Astrocyte (in vitro differentiated cells and primary cell): ENCODE results near the gene LIN9. TPM values are rescaled to one million over a fixed set of nuclear protein-coding genes. Genes with fewer than 3 reads are reported as not detected.

ENCODE experiments used
- DNase-seq: peaks from one replicate; pipeline ENCODE4 v3.0.0-alpha.2; 2010; ENCODE audit warnings: low read depth
- FAIRE-seq: peaks from 2 replicates; lab custom pipeline; 2011; peaks lifted over from hg19 to GRCh38; lab: Jason Lieb, UNC
- H2AFZ ChIP-seq: 2 replicates; pipeline ENCODE4 v1.6.0; 2012; ENCODE audit warnings: low read depth, low read length, inconsistent platforms
- H3K27ac ChIP-seq: 2 replicates; pipeline ENCODE4 v1.5.1; 2011; ENCODE audit warnings: low read depth, low read length, inconsistent platforms
- H3K27me3 ChIP-seq: 2 replicates; pipeline ENCODE4 v1.6.0; 2011; ENCODE audit warnings: low read length, inconsistent platforms; ENCODE audit not compliant: insufficient read depth
- H3K36me3 ChIP-seq: 2 replicates; pipeline ENCODE4 v1.5.1; 2011; ENCODE audit warnings: low read length, inconsistent platforms; ENCODE audit not compliant: insufficient read depth
- H3K4me1 ChIP-seq: 2 replicates; pipeline ENCODE4 v1.5.1; 2011; ENCODE audit warnings: low read length, inconsistent platforms; ENCODE audit not compliant: insufficient read depth
- H3K4me2 ChIP-seq: 2 replicates; pipeline ENCODE4 v1.6.0; 2012; ENCODE audit warnings: low read length, inconsistent platforms
- H3K4me3 ChIP-seq: 2 replicates; pipeline ENCODE4 v1.5.1; 2011; ENCODE audit warnings: low read depth, mild to moderate bottlenecking, low read length, inconsistent platforms; ENCODE audit not compliant: insufficient read depth
- H3K79me2 ChIP-seq: 2 replicates; pipeline ENCODE4 v1.6.0; 2012; ENCODE audit warnings: mild to moderate bottlenecking, low read length, inconsistent platforms; ENCODE audit not compliant: insufficient read depth
- H3K9ac ChIP-seq: 2 replicates; pipeline ENCODE4 v1.6.0; 2012; ENCODE audit warnings: mild to moderate bottlenecking, low read length, inconsistent platforms
- H3K9me3 ChIP-seq: 2 replicates; pipeline ENCODE4 v1.5.1; 2012; ENCODE audit warnings: low read depth, mild to moderate bottlenecking, low read length, inconsistent platforms; ENCODE audit not compliant: insufficient read depth
- H4K20me1 ChIP-seq: 2 replicates; pipeline ENCODE4 v1.6.0; 2012; ENCODE audit warnings: low read length, inconsistent platforms; ENCODE audit not compliant: insufficient read depth
- H3K27ac Mint-ChIP-seq: one replicate; pipeline ENCODE4 v1.8.0; 2021; ENCODE audit warnings: mild to moderate bottlenecking, mixed read lengths; ENCODE audit not compliant: unreplicated experiment
- H3K27me3 Mint-ChIP-seq: one replicate; pipeline ENCODE4 v1.8.0; 2021; ENCODE audit warnings: low read depth, mixed read lengths; ENCODE audit not compliant: unreplicated experiment
- H3K36me3 Mint-ChIP-seq: one replicate; pipeline ENCODE4 v1.8.0; 2021; ENCODE audit warnings: low read depth, mixed read lengths; ENCODE audit not compliant: unreplicated experiment
- H3K4me1 Mint-ChIP-seq: one replicate; pipeline ENCODE4 v1.8.0; 2021; ENCODE audit warnings: low read depth, mixed read lengths; ENCODE audit not compliant: unreplicated experiment
- H3K4me3 Mint-ChIP-seq: one replicate; pipeline ENCODE4 v1.8.0; 2021; ENCODE audit warnings: mild to moderate bottlenecking, moderate library complexity, mixed read lengths; ENCODE audit not compliant: unreplicated experiment
- H3K9me3 Mint-ChIP-seq: one replicate; pipeline ENCODE4 v1.8.0; 2021; ENCODE audit warnings: mild to moderate bottlenecking, mixed read lengths; ENCODE audit not compliant: unreplicated experiment
- EZH2 ChIP-seq: IDR thresholded peaks from 2 replicates; pipeline ENCODE4 v1.6.1; 2012; ENCODE audit warnings: mild to moderate bottlenecking, low read length, inconsistent platforms; ENCODE audit not compliant: insufficient read depth
- total RNA-seq: library from RNA; stranded (reverse); gene quantifications from 2 replicates; pipeline ENCODE4 v1.2.1, GENCODE V29; 2021
- TF ChIP-seq, protein P1 (sequence below): IDR thresholded peaks from 2 replicates; pipeline ENCODE4 v1.5.1; 2011; ENCODE audit warnings: low read depth, mild to moderate bottlenecking, inconsistent platforms, low read length, moderate library complexity; ENCODE audit not compliant: insufficient read depth

Gene LIN9
- total RNA-seq, 1 donor from 2014 or later, result 4.0 TPM

DNA sequence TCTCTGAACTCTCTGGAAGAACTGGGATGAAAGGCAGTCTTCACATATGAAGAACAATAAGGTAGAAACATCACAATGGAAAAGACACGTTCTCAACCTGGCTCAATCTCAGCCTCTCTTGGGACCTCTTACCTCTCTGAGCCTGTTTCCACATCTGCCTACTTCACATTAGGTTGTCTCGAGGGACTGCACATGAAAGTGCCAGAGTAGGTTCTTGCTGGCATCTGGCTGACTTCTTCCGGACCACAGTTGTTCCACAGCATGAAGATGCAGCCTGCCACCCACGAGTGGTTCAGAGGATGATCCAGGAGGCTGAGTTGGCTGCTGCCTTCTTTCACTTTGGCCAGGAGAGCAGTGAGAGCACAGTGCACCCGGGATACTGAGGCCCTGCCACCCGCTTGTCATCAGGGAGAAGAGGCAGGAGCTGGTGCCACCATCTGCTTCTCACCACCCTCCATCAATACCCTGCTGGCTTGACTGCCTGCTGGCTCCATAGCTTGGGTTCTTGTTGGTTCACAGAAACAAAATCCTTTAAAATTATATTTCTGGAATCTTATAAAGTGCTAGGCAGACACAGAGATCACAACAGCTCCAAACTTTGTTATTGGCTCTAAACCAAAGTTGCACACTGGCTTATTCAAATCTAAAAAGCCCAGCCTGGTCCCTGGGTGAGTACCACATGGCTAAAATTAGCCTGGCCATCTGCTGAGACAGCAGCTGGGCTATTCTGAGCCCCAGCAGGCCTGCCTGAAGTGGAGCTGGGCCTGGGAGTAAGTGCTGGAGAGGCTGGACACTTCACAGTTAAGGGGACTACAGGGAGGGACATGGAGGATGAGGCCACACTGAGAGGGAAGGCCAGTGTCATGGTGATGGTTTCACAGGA is 46.9 kb upstream of the LIN9 start:
- H3K27ac Mint-ChIP-seq, result no peak overlapping the region
- Histone ChIP-seq H3K9me3 (no peaks in the 10 kb centered on the region), H3K27me3 (no peaks in the 10 kb centered on the region), H4K20me1 (no peaks in the 10 kb centered on the region), H3K4me3 (no peak overlapping the region), H3K27ac (no peak overlapping the region), H3K36me3 (peaks cover 11% of the 10 kb centered on the region), H3K79me2 (no peaks in the 10 kb centered on the region), H3K4me1 (no peaks in the 10 kb centered on the region), H3K9ac (no peak overlapping the region), H3K4me2 (no peak overlapping the region), H2AFZ (no peak overlapping the region)
- TF ChIP-seq EZH2, result no peak
- TF ChIP-seq, protein P1, sequence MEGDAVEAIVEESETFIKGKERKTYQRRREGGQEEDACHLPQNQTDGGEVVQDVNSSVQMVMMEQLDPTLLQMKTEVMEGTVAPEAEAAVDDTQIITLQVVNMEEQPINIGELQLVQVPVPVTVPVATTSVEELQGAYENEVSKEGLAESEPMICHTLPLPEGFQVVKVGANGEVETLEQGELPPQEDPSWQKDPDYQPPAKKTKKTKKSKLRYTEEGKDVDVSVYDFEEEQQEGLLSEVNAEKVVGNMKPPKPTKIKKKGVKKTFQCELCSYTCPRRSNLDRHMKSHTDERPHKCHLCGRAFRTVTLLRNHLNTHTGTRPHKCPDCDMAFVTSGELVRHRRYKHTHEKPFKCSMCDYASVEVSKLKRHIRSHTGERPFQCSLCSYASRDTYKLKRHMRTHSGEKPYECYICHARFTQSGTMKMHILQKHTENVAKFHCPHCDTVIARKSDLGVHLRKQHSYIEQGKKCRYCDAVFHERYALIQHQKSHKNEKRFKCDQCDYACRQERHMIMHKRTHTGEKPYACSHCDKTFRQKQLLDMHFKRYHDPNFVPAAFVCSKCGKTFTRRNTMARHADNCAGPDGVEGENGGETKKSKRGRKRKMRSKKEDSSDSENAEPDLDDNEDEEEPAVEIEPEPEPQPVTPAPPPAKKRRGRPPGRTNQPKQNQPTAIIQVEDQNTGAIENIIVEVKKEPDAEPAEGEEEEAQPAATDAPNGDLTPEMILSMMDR, result no peak
- DNase-seq, result no peak
- H3K4me3 Mint-ChIP-seq, result no peak overlapping the region
- no peaks in the 10 kb centered on the region for H3K9me3 Mint-ChIP-seq
- peaks cover 21% of the 10 kb centered on the region for H3K36me3 Mint-ChIP-seq
- H3K27me3 Mint-ChIP-seq, result no peaks in the 10 kb centered on the region
- no peak for FAIRE-seq
- H3K4me1 Mint-ChIP-seq, result peaks cover 10% of the 10 kb centered on the region

- Mint-ChIP-seq H3K27ac (no peak overlapping the region), H3K9me3 (no peaks in the 10 kb centered on the region), H3K36me3 (peaks cover 19% of the 10 kb centered on the region), H3K4me1 (peaks cover 10% of the 10 kb centered on the region), H3K27me3 (no peaks in the 10 kb centered on the region), H3K4me3 (no peak overlapping the region)
- DNase-seq (no peak), FAIRE-seq (no peak)
- H3K27ac ChIP-seq, result no peak overlapping the region
- no peaks in the 10 kb centered on the region for H4K20me1 ChIP-seq
- TF ChIP-seq, protein P1, result no peak
- no peak for TF ChIP-seq EZH2
- no peak overlapping the region for H3K4me3 ChIP-seq
- H3K79me2 ChIP-seq, result no peaks in the 10 kb centered on the region
- peaks cover 11% of the 10 kb centered on the region for H3K36me3 ChIP-seq
- no peak overlapping the region for H3K4me2 ChIP-seq
- H3K9me3 ChIP-seq, result no peaks in the 10 kb centered on the region
- no peak overlapping the region for H2AFZ ChIP-seq
- H3K9ac ChIP-seq, result no peak overlapping the region
- H3K27me3 ChIP-seq, result no peaks in the 10 kb centered on the region
- peaks cover 3% of the 10 kb centered on the region for H3K4me1 ChIP-seq
Measured at GRCh38 chr1:226355016-226355415, 46.1 kb upstream of the LIN9 start.
